Stomach (tissue), 9 donors: ENCODE data around the gene FRMD5. TPM values are rescaled to one million over a fixed set of nuclear protein-coding genes. Genes with fewer than 3 reads are reported as not detected.

Experiments used
- DNase-seq, 2 donors: peaks; one replicate each; pipeline versions ENCODE4 v3.0.0 to v3.0.0-alpha.2; 2013 to 2019
- H3K27ac ChIP-seq, 5 donors: fragments of 200-600 bp in 4 of 5; sonication (generic) in 4 of 5; one replicate each; pipeline ENCODE4 v1.5.1; 2013 to 2019; ENCODE audit warnings: mild to moderate bottlenecking in 1 of 5, moderate library complexity in 1 of 5
- H3K27me3 ChIP-seq, 3 donors: fragments of 200-600 bp; sonication (generic); one replicate each; pipeline ENCODE4 v1.5.1; 2017 to 2019; ENCODE audit warnings: mixed run types in 1 of 3
- H3K36me3 ChIP-seq, 4 donors: fragments of 200-600 bp; sonication (generic); 1 replicate in 3 of 4; 2 replicates in 1 of 4; pipeline ENCODE4 v1.5.1; 2016 to 2019
- H3K4me1 ChIP-seq, 4 donors: fragments of 200-600 bp; sonication (generic); one replicate each; pipeline ENCODE4 v1.5.1; 2016 to 2019
- H3K4me3 ChIP-seq, 4 donors: fragments of 200-600 bp; sonication (generic) in 3 of 4; one replicate each; pipeline ENCODE4 v1.5.1; 2016 to 2019; ENCODE audit warnings: mild to moderate bottlenecking in 1 of 4
- H3K9me3 ChIP-seq, 4 donors: fragments of 200-600 bp; sonication (generic); one replicate each; pipeline ENCODE4 v1.5.1; 2016 to 2019
- CTCF ChIP-seq, 7 experiments: fragments of 450-650 bp in 4 of 7; fragments of 200-600 bp in 3 of 7; sonication (generic) in 3 of 7; IDR thresholded peaks; one replicate each; pipeline ENCODE4 v1.5.1; 2016 to 2019; ENCODE audit warnings: antibody characterized with exemption in 7 of 7, control low read depth in 2 of 7, mild to moderate bottlenecking in 1 of 7
- EP300 ChIP-seq: sonication (generic); formaldehyde crosslinking; IDR thresholded peaks from one replicate; pipeline ENCODE4 v1.6.1; 2017; ENCODE audit warnings: antibody characterized with exemption
- POLR2A ChIP-seq, 4 donors: fragments of 450-650 bp; IDR thresholded peaks; one replicate each; pipeline ENCODE4 v1.6.1; 2016; ENCODE audit warnings: antibody characterized with exemption in 4 of 4, control low read depth in 2 of 4, mild to moderate bottlenecking in 1 of 4, moderate library complexity in 1 of 4
- POLR2AphosphoS5 ChIP-seq, 3 donors: sonication (generic); formaldehyde crosslinking; IDR thresholded peaks; one replicate each; pipeline ENCODE4 v1.6.1; 2016; ENCODE audit warnings: antibody characterized with exemption in 3 of 3
- WGBS, 5 donors: extraction: QIAGEN DNeasy Blood & Tissue Kit in 3 of 5; methylation state at CpG; one replicate each; pipeline versions ENCODE4 v1.1.5 to v1.1.7; 2013 to 2018; 5-methylcytosine and 5-hydroxymethylcytosine counted together
- intact Hi-C: fragments of 100-400 bp; cut with DNase I; formaldehyde crosslinking; loops from one replicate; pipeline ENCODE4 v1.15.1; 2023; ENCODE audit warnings: low total_unique reads
- polyA plus RNA-seq, 3 donors: library from polyadenylated mRNA; stranded (reverse); fragments of 200-250 nt; gene quantifications; one replicate each; pipeline ENCODE4 v1.2.3, GENCODE V29; 2013
- total RNA-seq, 5 donors: library from RNA; depleted of rRNA; stranded (reverse); fragments of >200 nt; gene quantifications; one replicate each; pipeline versions ENCODE4 v1.1.0 to v1.2.3, GENCODE V29; 2014 to 2016
- donor health status: healthy with polysubstance abuse.
- donor health status: Bipolar disorder and iron deficiency.
- donor health status: healthy.

Gene FRMD5
- total and polyA plus RNA-seq, 8 donors: 0.40 to 13.0 (median 2.5) TPM

- Histone ChIP-seq H3K4me3 (no peak overlapping the region), H3K27me3 (no peaks in the 10 kb centered on the region), H3K9me3 (no peaks in the 10 kb centered on the region), H3K4me1 (no peaks in the 10 kb centered on the region), H3K36me3 (no peaks in the 10 kb centered on the region), H3K27ac (no peak overlapping the region)
- peak in 1 of 2 donors; percentile 7 for DNase-seq
- no peak for TF ChIP-seq EP300
- no peak for TF ChIP-seq POLR2AphosphoS5 (IDR thresholded peaks at IDR 0.05)
- no peak for TF ChIP-seq CTCF (IDR thresholded peaks at IDR 0.05)
- TF ChIP-seq POLR2A (IDR thresholded peaks at IDR 0.05): no peak
- 50 to 77% (median 69%) methylated on average over 3 of the region's 3 CpGs for WGBS, 5 donors
- intact Hi-C loops: no loop called here
Measured at GRCh38 chr15:44087578-44088465, 107.2 kb downstream of the FRMD5 start.

DNA sequence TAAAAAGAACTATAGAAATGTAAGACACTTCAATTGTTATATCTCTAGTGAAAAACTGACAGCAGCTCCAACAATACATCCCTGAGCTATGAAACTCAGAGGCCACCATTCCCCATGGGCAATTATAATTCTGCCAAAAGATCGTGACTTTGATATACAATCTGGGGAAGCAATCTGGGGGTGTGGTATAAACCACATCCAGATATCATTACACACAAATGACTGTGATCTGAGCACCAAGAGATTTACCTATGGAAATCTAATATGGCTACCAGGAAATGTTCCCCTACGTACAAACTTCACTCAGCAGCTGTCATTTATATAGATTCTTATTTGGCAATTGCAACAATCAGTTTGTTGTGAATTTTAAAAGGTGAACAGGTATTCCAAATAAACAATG, 110.3 kb downstream of the FRMD5 start:
- intact Hi-C loops: no loop called here
- no peak for TF ChIP-seq EP300

DNA sequence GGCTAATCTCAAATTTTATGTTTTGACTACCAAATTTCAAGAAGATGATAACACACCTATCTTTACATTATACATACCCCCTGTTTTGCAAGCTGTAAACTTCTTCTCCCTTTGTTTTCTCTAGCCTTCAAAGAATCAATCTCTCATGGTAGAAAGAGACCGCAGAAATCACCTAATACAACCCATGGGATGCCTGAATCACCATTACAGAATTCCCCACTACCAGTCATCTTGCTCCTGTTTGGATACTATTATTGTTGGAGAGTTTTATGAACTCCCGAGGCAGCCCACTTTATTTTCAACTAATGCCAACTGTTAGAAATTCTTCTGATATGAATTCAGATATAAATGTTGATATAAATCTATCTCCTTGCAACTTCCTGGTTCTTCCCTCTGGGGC, 110.9 kb downstream of the FRMD5 start:
- TF ChIP-seq CTCF (IDR thresholded peaks at IDR 0.05) (no peak), POLR2A (IDR thresholded peaks at IDR 0.05) (no peak), POLR2AphosphoS5 (IDR thresholded peaks at IDR 0.05) (no peak), EP300 (no peak)
- no peaks in the 10 kb centered on the region for H3K4me1 ChIP-seq
- H3K4me3 ChIP-seq: no peak overlapping the region
- no peak for DNase-seq
- H3K27me3 ChIP-seq: no peaks in the 10 kb centered on the region
- whole genome bisulfite sequencing, 5 donors: 75 to 80% (median 80%) methylated on average over 2 of the region's 2 CpGs
- no peak overlapping the region for H3K27ac ChIP-seq
- intact Hi-C loops: no loop called here
- H3K9me3 ChIP-seq: no peaks in the 10 kb centered on the region
- H3K36me3 ChIP-seq: no peaks in the 10 kb centered on the region

More for the DNA sequence above, 110.3 kb downstream of the FRMD5 start:
- DNase-seq: no peak
- Histone ChIP-seq H3K4me1 (no peaks in the 10 kb centered on the region), H3K27ac (no peak overlapping the region), H3K9me3 (no peaks in the 10 kb centered on the region), H3K4me3 (no peak overlapping the region), H3K27me3 (no peaks in the 10 kb centered on the region), H3K36me3 (no peaks in the 10 kb centered on the region)
- WGBS, 5 donors: 73 to 81% (median 74%) methylated on average over 2 of the region's 2 CpGs

DNA sequence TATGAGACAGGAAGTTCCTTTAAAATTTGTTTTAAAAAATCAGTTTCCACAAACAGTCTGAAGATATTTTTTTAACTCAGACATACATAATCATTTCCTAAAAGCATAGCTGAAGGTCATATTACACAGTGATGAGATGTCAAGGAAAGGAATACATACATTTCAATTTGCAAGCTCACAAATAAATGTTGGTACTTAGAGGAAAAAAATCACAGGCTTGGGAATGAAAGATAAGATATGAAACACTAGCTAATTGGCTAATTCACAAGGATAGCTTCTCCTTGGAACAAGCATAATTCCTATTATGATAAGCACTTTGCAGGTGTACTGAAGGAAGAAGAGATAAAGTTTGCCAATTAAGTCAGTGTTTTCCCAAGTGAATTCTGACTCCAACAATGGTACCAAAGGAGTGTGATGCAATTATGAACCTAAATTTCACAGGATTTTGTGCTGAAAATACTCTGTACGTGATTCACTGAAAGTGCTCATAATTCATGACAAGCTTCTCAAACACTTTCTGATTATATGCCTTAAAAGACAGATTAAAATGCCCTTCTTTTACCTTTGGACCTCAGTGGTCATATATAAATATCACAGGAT, 112.4 kb downstream of the FRMD5 start:
- H3K27ac ChIP-seq: no peak overlapping the region

More for the DNA sequence above, 112.4 kb downstream of the FRMD5 start:
- Histone ChIP-seq H3K9me3 (peaks cover 0 to 6% (median 0%) of the 10 kb centered on the region in 4 donors), H3K36me3 (no peaks in the 10 kb centered on the region), H3K4me3 (no peak overlapping the region), H3K4me1 (no peaks in the 10 kb centered on the region), H3K27me3 (no peaks in the 10 kb centered on the region)
- no peak for DNase-seq
- intact Hi-C loops: no loop called here
- 34 to 71% (median 41%) methylated on average over 1 of the region's 1 CpG for WGBS, 5 donors
- TF ChIP-seq CTCF (IDR thresholded peaks at IDR 0.05) (no peak), POLR2AphosphoS5 (IDR thresholded peaks at IDR 0.05) (peak in 1 of 3 donors; percentile 6), POLR2A (IDR thresholded peaks at IDR 0.05) (no peak), EP300 (no peak)
